Ammon's horn (tissue), 1 donor: ENCODE results near the gene BSPRY.
A peak's percentile ranks its signal among the peaks of the same experiment; 100 is the strongest.
"Not testable (repeated sequence)": the region's sequence is repeated elsewhere in the genome, so short reads cannot be mapped to it uniquely, and the experiment has no call there.

ENCODE experiments used
- DNase-seq: peaks from one replicate; pipeline ENCODE4 v3.0.0-alpha.2; 2016; ENCODE audit warnings: low spot score

BSPRY gene

GRCh38 chr9:113395000-113395861 is 45.9 kb downstream of the BSPRY start:
- DNase-seq: no peak

GRCh38 chr9:113397203-113397631 is 47.9 kb downstream of the BSPRY start:
- DNase-seq: no peak

- no peak for DNase-seq
Measured at GRCh38 chr9:113398796-113399195, 49.5 kb downstream of the BSPRY start.

- no peak for DNase-seq
Measured at GRCh38 chr9:113399646-113400200, 50.4 kb downstream of the BSPRY start.

GRCh38 chr9:113401027-113401792 is 51.9 kb downstream of the BSPRY start, which contains the start of gene ALAD:
ALAD (minus strand) TSS chr9:113401284; CDS start chr9:113393559, 7,725 bp downstream.
- DNase-seq: peak; percentile 99

- no peak for DNase-seq
Measured at GRCh38 chr9:113403646-113404045, 54.3 kb downstream of the BSPRY start.

- not testable (repeated sequence) for DNase-seq
Measured at GRCh38 chr9:113406353-113406752, 57.0 kb downstream of the BSPRY start.

GRCh38 chr9:113406873-113407511 is 57.7 kb downstream of the BSPRY start:
- peak; percentile 75 for DNase-seq

GRCh38 chr9:113409481-113409880 is 60.1 kb downstream of the BSPRY start:
- DNase-seq: no peak

GRCh38 chr9:113409883-113410206 is 60.5 kb downstream of the BSPRY start:
- no peak for DNase-seq

- DNase-seq: peak; percentile 96
Measured at GRCh38 chr9:113410207-113410864, 61.0 kb downstream of the BSPRY start, which contains the start of the genes C9orf43 and POLE3. C9orf43 (plus strand) TSS chr9:113410747; CDS start chr9:113413494, 2,747 bp downstream. POLE3 (minus strand) TSS chr9:113410675; CDS start chr9:113410293, 382 bp downstream.

GRCh38 chr9:113416149-113416721 is 66.9 kb downstream of the BSPRY start:
- DNase-seq: peak; percentile 48

- no peak for DNase-seq
Measured at GRCh38 chr9:113417370-113417769, 68.0 kb downstream of the BSPRY start.
